Measurements from ENCODE around the gene TMEM138. TPM values are rescaled to one million over a fixed set of nuclear protein-coding genes. Genes with fewer than 3 reads are reported as not detected.

The TMEM138 gene
- total and polyA plus RNA-seq, 8 donors = 10.8 to 39.2 (median 14.3) TPM

GRCh38 chr11:61345954-61346843, 16.0 kb upstream of the TMEM138 start:
- intact Hi-C loops (cut with DNase I) = no loop called here
- 75 to 76% methylated on average over 14 of the region's 14 CpGs for WGBS, 2 donors
- no peak for ATAC-seq
- peaks cover 0 to 29% (median 0%) of the 10 kb centered on the region in 3 donors for H3K36me3 ChIP-seq
- no peak for FAIRE-seq
- no peaks in the 10 kb centered on the region for H3K27me3 ChIP-seq
- H3K9me3 ChIP-seq = no peaks in the 10 kb centered on the region
- DNase-seq = no peak
- TF ChIP-seq CTCF (IDR thresholded peaks at IDR 0.05) = no peak
- no peak overlapping the region for H3K4me3 ChIP-seq
- H3K4me1 ChIP-seq = no peaks in the 10 kb centered on the region
- H3K27ac ChIP-seq = no peak overlapping the region

- FAIRE-seq (no peak), ATAC-seq (peak in 3 of 4 donors; percentile 23 to 43 (median 36))
- 70 to 72% methylated on average over 11 of the region's 11 CpGs for WGBS, 2 donors
These were observed 14.2 kb upstream of the TMEM138 start for GRCh38 chr11:61347916-61348461.

GRCh38 chr11:61349189-61349751, 12.9 kb upstream of the TMEM138 start:
- intact Hi-C loops (cut with DNase I) = no loop called here
- no peaks in the 10 kb centered on the region for H3K4me1 ChIP-seq
- no peak overlapping the region for H3K27ac ChIP-seq
- DNase-seq (no peak), FAIRE-seq (no peak), ATAC-seq (peak in 1 of 4 donors; percentile 8)
- H3K36me3 ChIP-seq = peaks cover 0 to 29% (median 4%) of the 10 kb centered on the region in 3 donors
- 91 to 92% methylated on average over 12 of the region's 12 CpGs for WGBS, 2 donors
- no peak overlapping the region for H3K4me3 ChIP-seq
- H3K9me3 ChIP-seq = no peaks in the 10 kb centered on the region
- no peaks in the 10 kb centered on the region for H3K27me3 ChIP-seq
- TF ChIP-seq CTCF (IDR thresholded peaks at IDR 0.05) = no peak

More at GRCh38 chr11:61347916-61348461, 14.2 kb upstream of the TMEM138 start:
- Histone ChIP-seq H3K4me3 (no peak overlapping the region), H3K27ac (no peak overlapping the region), H3K27me3 (no peaks in the 10 kb centered on the region), H3K4me1 (no peaks in the 10 kb centered on the region), H3K36me3 (peaks cover 0 to 33% (median 1%) of the 10 kb centered on the region in 3 donors), H3K9me3 (no peaks in the 10 kb centered on the region)
- intact Hi-C loops (cut with DNase I) = no loop called here
- no peak for TF ChIP-seq CTCF (IDR thresholded peaks at IDR 0.05)
- no peak for DNase-seq

- intact Hi-C loops (cut with DNase I) = no loop called here
- H3K4me1 ChIP-seq = no peaks in the 10 kb centered on the region
- WGBS, 2 donors = 91 to 95% methylated on average over 10 of the region's 10 CpGs
- ATAC-seq = no peak
- no peak for DNase-seq
- no peak for TF ChIP-seq CTCF (IDR thresholded peaks at IDR 0.05)
- no peaks in the 10 kb centered on the region for H3K9me3 ChIP-seq
- peaks cover 0 to 29% (median 4%) of the 10 kb centered on the region in 3 donors for H3K36me3 ChIP-seq
- H3K27me3 ChIP-seq = no peaks in the 10 kb centered on the region
- no peak for FAIRE-seq
- H3K27ac ChIP-seq = no peak overlapping the region
- no peak overlapping the region for H3K4me3 ChIP-seq
These were observed 12.3 kb upstream of the TMEM138 start for GRCh38 chr11:61349916-61350315.
